ENCODE measurements around the gene AK6.

AK6 gene

DNA sequence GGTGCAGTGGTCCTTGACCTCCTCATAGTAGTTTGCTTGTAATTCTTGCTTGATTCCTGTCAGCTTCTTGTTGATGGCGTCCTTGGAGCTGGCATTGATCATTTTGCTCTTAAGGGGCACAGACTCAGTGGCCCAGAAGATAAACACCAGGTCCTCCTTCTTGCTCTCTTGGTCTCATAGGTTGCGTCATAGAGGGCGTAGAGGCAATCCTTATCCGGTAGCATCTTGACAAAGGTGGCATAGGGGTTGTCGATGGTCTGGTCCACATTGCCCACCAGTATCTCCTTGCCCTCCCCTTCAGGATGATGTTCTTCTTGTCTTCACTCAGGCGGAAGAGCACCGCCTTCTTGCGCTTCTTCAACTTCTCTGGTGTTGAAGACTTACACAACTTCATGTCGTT is 55.9 kb downstream of the AK6 start:
- H3K27me3 ChIP-seq (replicated peaks; ENCODE audit: control insufficient read depth, insufficient read depth, low read length, poor library complexity, severe bottlenecking), result no peaks in the 10 kb centered on the region
- no peak for DNase-seq
- no peak overlapping the region for H3K27ac ChIP-seq (ENCODE audit: insufficient read depth, low read length, poor library complexity, severe bottlenecking)
- no peaks in the 10 kb centered on the region for H3K4me1 ChIP-seq (ENCODE audit: control insufficient read depth, insufficient read depth, low read length, poor library complexity, severe bottlenecking)
- H3K9me3 ChIP-seq (ENCODE audit: control insufficient read depth, low read length), result no peaks in the 10 kb centered on the region
- H3K36me3 ChIP-seq (ENCODE audit: control insufficient read depth, insufficient read depth, low read length), result peaks cover 12% of the 10 kb centered on the region
- no peak overlapping the region for H3K4me3 ChIP-seq (ENCODE audit: insufficient read depth, low read depth, low read length, poor library complexity, severe bottlenecking)

GRCh38 chr5:69312459-69313160 is 56.7 kb downstream of the AK6 start:
- no peaks in the 10 kb centered on the region for H3K27me3 ChIP-seq (replicated peaks; ENCODE audit: control insufficient read depth, insufficient read depth, low read length, poor library complexity, severe bottlenecking)
- H3K4me1 ChIP-seq (ENCODE audit: control insufficient read depth, insufficient read depth, low read length, poor library complexity, severe bottlenecking), result no peaks in the 10 kb centered on the region
- no peak overlapping the region for H3K4me3 ChIP-seq (ENCODE audit: insufficient read depth, low read depth, low read length, poor library complexity, severe bottlenecking)
- H3K36me3 ChIP-seq (ENCODE audit: control insufficient read depth, insufficient read depth, low read length), result peaks cover 12% of the 10 kb centered on the region
- H3K9me3 ChIP-seq (ENCODE audit: control insufficient read depth, low read length), result no peaks in the 10 kb centered on the region
- DNase-seq, result no peak
- H3K27ac ChIP-seq (ENCODE audit: insufficient read depth, low read length, poor library complexity, severe bottlenecking), result no peak overlapping the region

DNA sequence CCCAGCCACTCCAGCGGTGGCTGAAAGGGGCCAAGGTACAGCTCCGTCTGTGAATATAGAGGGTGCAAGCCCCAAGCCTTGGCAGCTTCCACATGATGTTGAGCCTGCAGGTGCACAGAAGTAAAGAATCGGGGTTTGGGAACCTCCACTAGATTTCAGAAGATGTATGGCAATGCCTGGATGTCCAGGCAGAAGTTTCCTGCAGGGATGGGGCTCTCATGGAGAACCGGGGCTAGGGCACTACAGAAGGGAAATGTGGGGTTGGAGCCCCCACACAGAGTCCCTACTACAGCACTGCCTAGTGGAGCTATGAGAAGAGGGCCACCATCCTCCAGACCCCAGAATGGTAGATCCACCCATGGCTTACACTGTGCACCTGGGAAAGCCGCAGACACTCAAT is 59.9 kb downstream of the AK6 start:
- no peaks in the 10 kb centered on the region for H3K9me3 ChIP-seq (ENCODE audit: control insufficient read depth, low read length)

DNA sequence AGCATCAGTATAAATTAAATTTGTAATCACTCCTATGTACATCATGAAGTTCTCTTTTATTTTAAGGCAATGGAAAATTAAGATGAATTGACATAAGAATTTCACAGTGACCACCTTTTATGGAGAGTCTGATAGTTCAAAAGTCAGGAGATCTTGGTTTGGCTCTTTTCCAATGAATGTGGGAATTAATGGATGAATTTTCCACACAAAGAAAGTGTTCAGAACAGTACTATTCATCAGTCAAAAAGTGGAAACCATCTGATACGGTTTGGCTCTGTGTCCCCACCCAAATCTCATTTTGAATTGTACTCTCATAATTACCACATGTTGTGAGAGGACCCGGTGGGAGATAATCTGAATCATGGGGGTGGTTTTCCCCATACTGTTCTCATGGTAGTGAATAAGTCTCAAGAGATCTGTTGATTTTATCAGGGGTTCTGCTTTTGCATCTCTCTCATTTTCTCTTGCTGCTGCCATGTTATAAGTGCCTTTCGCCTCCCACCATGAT is 61.2 kb downstream of the AK6 start:
- DNase-seq, result no peak
- Histone ChIP-seq H3K4me1 (ENCODE audit: control insufficient read depth, insufficient read depth, low read length, poor library complexity, severe bottlenecking) (no peaks in the 10 kb centered on the region), H3K36me3 (ENCODE audit: control insufficient read depth, insufficient read depth, low read length) (peaks cover 9% of the 10 kb centered on the region), H3K9me3 (ENCODE audit: control insufficient read depth, low read length) (no peaks in the 10 kb centered on the region), H3K4me3 (ENCODE audit: insufficient read depth, low read depth, low read length, poor library complexity, severe bottlenecking) (no peak overlapping the region), H3K27me3 (replicated peaks; ENCODE audit: control insufficient read depth, insufficient read depth, low read length, poor library complexity, severe bottlenecking) (no peaks in the 10 kb centered on the region), H3K27ac (ENCODE audit: insufficient read depth, low read length, poor library complexity, severe bottlenecking) (no peak overlapping the region)

More for the DNA sequence above, 59.9 kb downstream of the AK6 start:
- Histone ChIP-seq H3K36me3 (ENCODE audit: control insufficient read depth, insufficient read depth, low read length) (peaks cover 17% of the 10 kb centered on the region), H3K4me3 (ENCODE audit: insufficient read depth, low read depth, low read length, poor library complexity, severe bottlenecking) (no peak overlapping the region), H3K4me1 (ENCODE audit: control insufficient read depth, insufficient read depth, low read length, poor library complexity, severe bottlenecking) (no peaks in the 10 kb centered on the region), H3K27me3 (replicated peaks; ENCODE audit: control insufficient read depth, insufficient read depth, low read length, poor library complexity, severe bottlenecking) (no peaks in the 10 kb centered on the region), H3K27ac (ENCODE audit: insufficient read depth, low read length, poor library complexity, severe bottlenecking) (no peak overlapping the region)
- no peak for DNase-seq

DNA sequence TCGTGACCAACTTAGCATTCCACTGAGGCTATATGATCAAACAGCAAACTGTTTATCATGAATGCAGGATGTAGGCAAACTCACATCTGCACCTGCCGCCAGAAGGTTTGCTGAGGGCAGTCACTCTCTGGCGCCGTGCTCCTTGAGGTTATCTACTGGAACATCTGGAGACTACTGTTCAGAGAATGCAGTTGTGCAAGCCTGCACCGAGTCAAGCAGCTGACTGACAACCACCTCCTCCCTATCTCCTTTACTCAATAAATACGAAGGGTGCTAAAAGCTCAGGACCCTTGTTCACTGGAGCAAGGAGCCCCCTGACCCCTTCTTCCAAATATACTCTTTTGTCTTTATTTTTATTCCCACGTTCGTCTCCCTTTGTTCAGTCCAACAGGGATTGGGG is 63.8 kb downstream of the AK6 start:
- no peak for DNase-seq
- Histone ChIP-seq H3K9me3 (ENCODE audit: control insufficient read depth, low read length) (no peaks in the 10 kb centered on the region), H3K4me1 (ENCODE audit: control insufficient read depth, insufficient read depth, low read length, poor library complexity, severe bottlenecking) (no peaks in the 10 kb centered on the region), H3K27ac (ENCODE audit: insufficient read depth, low read length, poor library complexity, severe bottlenecking) (no peak overlapping the region), H3K4me3 (ENCODE audit: insufficient read depth, low read depth, low read length, poor library complexity, severe bottlenecking) (no peak overlapping the region), H3K36me3 (ENCODE audit: control insufficient read depth, insufficient read depth, low read length) (peaks cover 9% of the 10 kb centered on the region), H3K27me3 (replicated peaks; ENCODE audit: control insufficient read depth, insufficient read depth, low read length, poor library complexity, severe bottlenecking) (no peaks in the 10 kb centered on the region)

Measured in effector memory CD4-positive, alpha-beta T cell (primary cell).